GM19397 (cell line): Measurements from ENCODE around the gene TTC21B.

ENCODE experiments used
- ATAC-seq: cut with Tn5 transposase; IDR thresholded peaks from one replicate; pipeline ENCODE4 v1.9.1; 2021; ENCODE audit warnings: mild to moderate bottlenecking, moderate library complexity; ENCODE audit not compliant: unreplicated experiment

TTC21B gene

GRCh38 chr2:165927353-165927752 lies 26.2 kb downstream of the TTC21B start:
- no peak for ATAC-seq

- no peak for ATAC-seq
Observed at GRCh38 chr2:165924946-165925345, 28.6 kb downstream of the TTC21B start.

- ATAC-seq: no peak
Observed at GRCh38 chr2:165920748-165921147, 32.8 kb downstream of the TTC21B start.

GRCh38 chr2:165913636-165914035 lies 39.9 kb downstream of the TTC21B start:
- ATAC-seq: no peak

GRCh38 chr2:165911981-165912380 lies 41.6 kb downstream of the TTC21B start:
- ATAC-seq: no peak

- no peak for ATAC-seq
Observed at GRCh38 chr2:165911231-165911630, 42.3 kb downstream of the TTC21B start.

GRCh38 chr2:165909466-165909865 lies 44.1 kb downstream of the TTC21B start:
- ATAC-seq: no peak

- ATAC-seq: no peak
Observed at GRCh38 chr2:165905854-165906253, 47.7 kb downstream of the TTC21B start.

GRCh38 chr2:165905269-165905668 lies 48.3 kb downstream of the TTC21B start:
- no peak for ATAC-seq

GRCh38 chr2:165904432-165904831 lies 49.1 kb downstream of the TTC21B start:
- ATAC-seq: no peak

- ATAC-seq: no peak
Observed at GRCh38 chr2:165903406-165903805, 50.2 kb downstream of the TTC21B start.

GRCh38 chr2:165902934-165903333 lies 50.6 kb downstream of the TTC21B start:
- no peak for ATAC-seq

- no peak for ATAC-seq
Observed at GRCh38 chr2:165901620-165902298, 51.8 kb downstream of the TTC21B start.

GRCh38 chr2:165899311-165899710 lies 54.3 kb downstream of the TTC21B start:
- ATAC-seq: no peak

GRCh38 chr2:165898381-165898780 lies 55.2 kb downstream of the TTC21B start:
- ATAC-seq: no peak

- ATAC-seq: peak; percentile 57
Observed at GRCh38 chr2:165897726-165898125, 55.9 kb downstream of the TTC21B start.

GRCh38 chr2:165897074-165897473 lies 56.5 kb downstream of the TTC21B start:
- ATAC-seq: no peak

- ATAC-seq: peak; percentile 77
Observed at GRCh38 chr2:165895974-165896373, 57.6 kb downstream of the TTC21B start.

- no peak for ATAC-seq
Observed at GRCh38 chr2:165893556-165893955, 60.0 kb downstream of the TTC21B start.

- no peak for ATAC-seq
Observed at GRCh38 chr2:165892526-165892925, 61.0 kb downstream of the TTC21B start.

- no peak for ATAC-seq
Observed at GRCh38 chr2:165891943-165892342, 61.6 kb downstream of the TTC21B start.

GRCh38 chr2:165891345-165891744 lies 62.2 kb downstream of the TTC21B start:
- ATAC-seq: no peak

GRCh38 chr2:165889798-165890197 lies 63.8 kb downstream of the TTC21B start:
- ATAC-seq: no peak
